EL (cell line): ENCODE data around the gene USP54.
A peak's percentile ranks its signal among the peaks of the same experiment; 100 is the strongest.
"Not testable (repeated sequence)": the region's sequence is repeated elsewhere in the genome, so short reads cannot be mapped to it uniquely, and the experiment has no call there.

Experiments used
- DNase-seq: peaks from one replicate; pipeline ENCODE4 v3.0.0-alpha.2; 2016

Gene USP54

GRCh38 chr10:73589563-73590126 is 1.5 kb downstream of the USP54 start:
- DNase-seq = peak; percentile 19

GRCh38 chr10:73588656-73589055 is 2.5 kb downstream of the USP54 start:
- no peak for DNase-seq

GRCh38 chr10:73586583-73586984 is 4.6 kb downstream of the USP54 start:
- peak; percentile 87 for DNase-seq

- peak; percentile 50 for DNase-seq
These were observed 5.8 kb downstream of the USP54 start for GRCh38 chr10:73585327-73585726.

GRCh38 chr10:73584737-73585136 is 6.4 kb downstream of the USP54 start:
- peak; percentile 57 for DNase-seq

GRCh38 chr10:73581918-73582317 is 9.2 kb downstream of the USP54 start:
- DNase-seq = no peak

GRCh38 chr10:73578927-73579326 is 12.2 kb downstream of the USP54 start:
- DNase-seq = not testable (repeated sequence)

GRCh38 chr10:73577788-73578187 is 13.4 kb downstream of the USP54 start:
- no peak for DNase-seq

- no peak for DNase-seq
These were observed 14.1 kb downstream of the USP54 start for GRCh38 chr10:73576890-73577591.

- DNase-seq = peak; percentile 47
These were observed 14.8 kb downstream of the USP54 start for GRCh38 chr10:73576178-73576889.

GRCh38 chr10:73567025-73567424 is 24.1 kb downstream of the USP54 start:
- DNase-seq = peak; percentile 31

- no peak for DNase-seq
These were observed 29.9 kb downstream of the USP54 start for GRCh38 chr10:73561192-73561591.

GRCh38 chr10:73559590-73559989 is 31.6 kb downstream of the USP54 start:
- DNase-seq = peak; percentile 57

- no peak for DNase-seq
These were observed 34.3 kb downstream of the USP54 start for GRCh38 chr10:73556855-73557254.

- no peak for DNase-seq
These were observed 36.4 kb downstream of the USP54 start for GRCh38 chr10:73554721-73555120.

- DNase-seq = no peak
These were observed 37.4 kb downstream of the USP54 start for GRCh38 chr10:73553761-73554160.

- DNase-seq = no peak
These were observed 38.1 kb downstream of the USP54 start for GRCh38 chr10:73552819-73553715.

- no peak for DNase-seq
These were observed 39.6 kb downstream of the USP54 start for GRCh38 chr10:73551515-73551914.

- DNase-seq = no peak
These were observed 45.8 kb downstream of the USP54 start for GRCh38 chr10:73545357-73545756.

GRCh38 chr10:73537709-73538108 is 53.4 kb downstream of the USP54 start:
- DNase-seq = no peak

- no peak for DNase-seq
These were observed 53.9 kb downstream of the USP54 start for GRCh38 chr10:73537288-73537687.

- no peak for DNase-seq
These were observed 56.3 kb downstream of the USP54 start for GRCh38 chr10:73534857-73535256.
